Heart left ventricle (tissue), 16 donors: Measurements from ENCODE around the gene TNRC18. TPM values are rescaled to one million over a fixed set of nuclear protein-coding genes. Genes with fewer than 3 reads are reported as not detected.
A peak's percentile ranks its signal among the peaks of the same experiment; 100 is the strongest.

Source experiments
- ATAC-seq, 4 donors: fragments of 200-7000 bp; cut with Tn5 transposase; one replicate each; pipeline ENCODE4 v1.9.1; 2020 to 2022; ENCODE audit warnings: moderate library complexity in 4 of 4, mild to moderate bottlenecking in 3 of 4, moderate number of reproducible peaks in 1 of 4
- DNase-seq, 5 donors: peaks; one replicate each; pipeline ENCODE4 v3.0.0-alpha.2; 2020
- H3K27ac ChIP-seq, 12 donors: fragments of 200-600 bp; sonication (generic) in 4 of 12; one replicate each; pipeline versions ENCODE4 v1.5.0 to v1.8.0; 2016 to 2022; ENCODE audit warnings: mild to moderate bottlenecking in 2 of 12
- H3K27me3 ChIP-seq, 9 donors: fragments of 200-600 bp; sonication (generic) in 2 of 9; one replicate each; pipeline versions ENCODE4 v1.5.1 to v1.8.0; 2016 to 2022; ENCODE audit warnings: mild to moderate bottlenecking in 3 of 9
- H3K36me3 ChIP-seq, 9 donors: fragments of 200-600 bp; sonication (generic) in 2 of 9; one replicate each; pipeline versions ENCODE4 v1.5.0 to v1.8.0; 2018 to 2022; ENCODE audit warnings: mild to moderate bottlenecking in 2 of 9
- H3K4me1 ChIP-seq, 12 donors: fragments of 200-600 bp; sonication (generic) in 4 of 12; one replicate each; pipeline versions ENCODE4 v1.5.0 to v1.8.0; 2016 to 2022; ENCODE audit warnings: mild to moderate bottlenecking in 3 of 12
- H3K4me3 ChIP-seq, 12 donors: fragments of 200-600 bp; sonication (generic) in 4 of 12; one replicate each; pipeline versions ENCODE4 v1.5.0 to v1.8.0; 2017 to 2022; ENCODE audit warnings: mild to moderate bottlenecking in 9 of 12, moderate library complexity in 4 of 12
- H3K9me3 ChIP-seq, 12 donors: fragments of 200-600 bp; sonication (generic) in 4 of 12; one replicate each; pipeline versions ENCODE4 v1.5.0 to v1.8.0; 2016 to 2022; ENCODE audit warnings: mild to moderate bottlenecking in 1 of 12
- POLR2A ChIP-seq, 2 donors: fragments of 450-650 bp; IDR thresholded peaks; one replicate each; pipeline ENCODE4 v1.6.1; 2017; ENCODE audit warnings: antibody characterized with exemption in 2 of 2, mild to moderate bottlenecking in 2 of 2, moderate library complexity in 2 of 2
- WGBS, 4 donors: extraction: QIAGEN DNeasy Blood & Tissue Kit in 2 of 4; methylation state at CpG; one replicate each; pipeline versions ENCODE4 v1.1.5 to v1.1.7; 2013 to 2018; 5-methylcytosine and 5-hydroxymethylcytosine counted together
- intact Hi-C, 10 donors: fragments of 100-400 bp; cut with DNase I; formaldehyde crosslinking; loops; one replicate each; pipeline versions ENCODE4 v1.11.1 to v1.14.2; 2022
- polyA plus RNA-seq, 2 donors: library from polyadenylated mRNA; stranded (reverse); fragments of 200-250 nt; gene quantifications; one replicate each; pipeline ENCODE4 v1.2.3, GENCODE V29; 2013
- total RNA-seq, 9 donors: library from RNA; depleted of rRNA in 2 of 9; stranded (reverse); fragments of >200 nt in 2 of 9; fragmentation: NEBNext Ultra II Directional in 3 of 9; extraction: Animal tissue kit (Norgen Biotek cat#: 25700) in 3 of 9; gene quantifications; one replicate each; pipeline versions ENCODE4 v1.1.0 to v1.2.4, GENCODE V29; 2016 to 2023
- TF ChIP-seq, protein P1 (sequence below), 12 donors: fragments of 200-600 bp; sonication (generic) in 4 of 12; IDR thresholded peaks; one replicate each; pipeline versions ENCODE4 v1.5.0 to v1.8.0; 2018 to 2022; ENCODE audit warnings: antibody characterized with exemption in 12 of 12, mild to moderate bottlenecking in 5 of 12
- donor health status: ischemic (EF 13 %, LVEDD 7.1; RV severe dilation, severe dysfunction).
- donor health status: healthy with polysubstance abuse.
- donor health status: DM: no; HTN: yes; CAD: no.
- donor health status: DM: no; HTN: no; CAD: no.
- donor health status: ischemic (EF 25% LVEDD 6.9; RV normal size, moderate dysfunction).
- donor health status: ischemic (EF 25% LVEDD 5.7; RV mildly dilated, moderate dysfunction).
- donor health status: healthy.
- donor health status: DM: yes; HTN: yes; CAD: no.
- donor health status: ischemic (EF 35%, LVEDD 5.7; RV mildly dilated, moderate dysfunction).
- donor health status: nonischemic (EF 11% LVEDD 7.7; RV severe dilation, severe dysfunction).
- donor health status: DM: yes; HTN: yes; CAD: no.
- donor health status: PGD.
- donor health status: ischemic (EF 29% LVEDD 5.4; RV normal size, mild dysfunction).
- donor health status: nonischemic (EF 23%, LVEDD 6.1; RV moderate dilation, normal function).

The TNRC18 gene
- total and polyA plus RNA-seq, 11 donors = 23.4 to 66.6 (median 33.7) TPM

DNA sequence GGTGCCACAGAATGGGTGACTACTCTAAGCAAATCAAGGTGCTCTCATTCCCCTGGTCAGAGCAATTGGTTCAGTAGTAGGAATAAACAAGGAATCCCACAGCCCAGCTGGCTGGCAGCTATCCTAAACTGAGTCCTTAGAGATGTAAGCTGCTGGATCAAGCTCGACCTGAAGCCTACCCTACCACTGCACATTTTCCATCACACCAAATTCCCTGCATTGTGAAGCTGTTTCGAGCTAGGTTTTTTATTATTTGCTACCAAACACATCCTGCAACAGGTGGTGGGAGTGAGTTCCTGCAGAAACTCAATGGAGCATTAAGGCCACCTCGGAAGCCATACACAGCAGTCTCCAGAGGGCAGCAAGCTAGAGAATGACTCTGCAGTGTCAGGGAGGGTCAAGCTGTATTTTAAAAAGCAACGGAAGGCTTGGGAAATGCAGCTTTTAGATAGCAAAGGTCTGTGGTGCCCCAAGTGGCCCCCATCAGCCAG is 33.7 kb upstream of the TNRC18 start:
- peak overlapping the region in 1 of 12 donors; percentile 17 for H3K4me3 ChIP-seq
- TF ChIP-seq, protein P1, sequence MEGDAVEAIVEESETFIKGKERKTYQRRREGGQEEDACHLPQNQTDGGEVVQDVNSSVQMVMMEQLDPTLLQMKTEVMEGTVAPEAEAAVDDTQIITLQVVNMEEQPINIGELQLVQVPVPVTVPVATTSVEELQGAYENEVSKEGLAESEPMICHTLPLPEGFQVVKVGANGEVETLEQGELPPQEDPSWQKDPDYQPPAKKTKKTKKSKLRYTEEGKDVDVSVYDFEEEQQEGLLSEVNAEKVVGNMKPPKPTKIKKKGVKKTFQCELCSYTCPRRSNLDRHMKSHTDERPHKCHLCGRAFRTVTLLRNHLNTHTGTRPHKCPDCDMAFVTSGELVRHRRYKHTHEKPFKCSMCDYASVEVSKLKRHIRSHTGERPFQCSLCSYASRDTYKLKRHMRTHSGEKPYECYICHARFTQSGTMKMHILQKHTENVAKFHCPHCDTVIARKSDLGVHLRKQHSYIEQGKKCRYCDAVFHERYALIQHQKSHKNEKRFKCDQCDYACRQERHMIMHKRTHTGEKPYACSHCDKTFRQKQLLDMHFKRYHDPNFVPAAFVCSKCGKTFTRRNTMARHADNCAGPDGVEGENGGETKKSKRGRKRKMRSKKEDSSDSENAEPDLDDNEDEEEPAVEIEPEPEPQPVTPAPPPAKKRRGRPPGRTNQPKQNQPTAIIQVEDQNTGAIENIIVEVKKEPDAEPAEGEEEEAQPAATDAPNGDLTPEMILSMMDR (IDR thresholded peaks at IDR 0.05) = peak in 2 of 12 donors; percentile 2 to 20
- no peak for TF ChIP-seq POLR2A (IDR thresholded peaks at IDR 0.05)
- H3K9me3 ChIP-seq = no peaks in the 10 kb centered on the region
- H3K36me3 ChIP-seq = no peaks in the 10 kb centered on the region
- H3K27me3 ChIP-seq = no peaks in the 10 kb centered on the region
- peaks cover 0 to 19% (median 8%) of the 10 kb centered on the region in 12 donors for H3K4me1 ChIP-seq
- H3K27ac ChIP-seq = peak overlapping the region in 11 of 12 donors; percentile 22 to 73 (median 60)
- peak in 1 of 4 donors; percentile 7 for ATAC-seq
- WGBS, 4 donors = 59 to 69% (median 61%) methylated on average over 4 of the region's 4 CpGs
- no peak for DNase-seq
- intact Hi-C loops = loop anchor here in 4 of 10 donors (10.0 kb wide), 1 partner anchor 212 kb away; no protein-coding TSS in a partner anchor

DNA sequence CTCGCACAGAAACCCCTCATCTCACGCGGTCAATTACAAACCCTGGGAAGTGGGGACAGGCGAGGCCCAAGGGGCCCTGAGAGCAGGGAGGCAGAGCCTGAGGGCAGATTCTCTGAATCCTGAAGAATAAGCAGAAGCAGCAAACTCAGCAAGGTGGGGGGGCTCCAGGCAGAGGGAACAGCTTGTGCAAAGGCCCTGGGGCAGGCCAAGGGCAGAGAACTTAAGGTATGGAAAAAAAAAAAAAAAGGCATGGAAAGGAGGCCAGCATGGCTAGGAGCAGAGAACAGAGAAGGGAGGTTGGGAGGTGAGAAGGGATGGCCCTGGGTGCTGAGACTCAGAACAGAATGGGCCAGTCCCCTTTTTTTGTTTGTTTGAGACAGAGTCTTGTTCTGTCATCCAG is 32.8 kb upstream of the TNRC18 start:
- no peak overlapping the region for H3K4me3 ChIP-seq
- no peak overlapping the region for H3K27ac ChIP-seq
- H3K9me3 ChIP-seq = no peaks in the 10 kb centered on the region
- WGBS, 4 donors = 93 to 100% (median 97%) methylated on average over 3 to 4 of the region's 4 CpGs
- H3K36me3 ChIP-seq = no peaks in the 10 kb centered on the region
- DNase-seq = no peak
- H3K27me3 ChIP-seq = no peaks in the 10 kb centered on the region
- H3K4me1 ChIP-seq = peaks cover 0 to 19% (median 8%) of the 10 kb centered on the region in 12 donors
- ATAC-seq = no peak
- TF ChIP-seq POLR2A (IDR thresholded peaks at IDR 0.05) = no peak
- TF ChIP-seq, protein P1 (IDR thresholded peaks at IDR 0.05) = no peak
- intact Hi-C loops = loop anchor here in 4 of 10 donors (10.0 kb wide), 1 partner anchor 212 kb away; no protein-coding TSS in a partner anchor

DNA sequence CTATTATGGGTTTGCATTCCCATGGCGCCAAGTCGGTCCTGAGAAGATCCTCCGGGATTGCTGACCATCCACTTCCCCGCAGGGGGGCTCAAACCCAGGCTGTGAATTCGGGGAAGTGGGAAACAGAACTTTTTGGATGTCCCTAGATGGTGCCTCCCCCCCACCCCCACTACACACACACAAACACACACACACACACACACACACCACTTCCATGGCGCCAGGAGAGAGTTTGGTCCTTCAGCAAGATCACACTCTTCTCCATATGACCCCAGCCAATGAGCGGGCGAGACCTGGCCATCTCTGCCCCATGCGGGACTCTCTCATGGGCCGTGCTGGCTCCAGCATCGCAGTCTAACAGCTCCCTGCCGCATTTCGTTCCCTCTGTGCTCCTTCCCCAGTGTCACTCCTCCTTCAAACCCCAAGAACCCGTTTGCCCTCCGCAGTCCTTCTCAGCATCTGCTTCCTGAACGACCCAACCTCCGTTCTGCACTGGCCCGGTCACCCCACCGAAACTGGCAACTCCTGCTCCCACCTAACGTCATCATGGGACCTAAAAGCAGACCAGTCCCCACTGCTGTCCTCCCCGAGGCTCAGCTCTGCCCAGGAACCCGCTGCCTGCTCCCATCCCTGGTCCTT is 32.1 kb upstream of the TNRC18 start:
- Histone ChIP-seq H3K4me1 (peaks cover 0 to 19% (median 8%) of the 10 kb centered on the region in 12 donors), H3K9me3 (no peaks in the 10 kb centered on the region), H3K27ac (no peak overlapping the region), H3K4me3 (no peak overlapping the region), H3K36me3 (no peaks in the 10 kb centered on the region), H3K27me3 (no peaks in the 10 kb centered on the region)
- 75 to 86% (median 82%) methylated on average over 22 of the region's 22 CpGs for WGBS, 4 donors
- TF ChIP-seq POLR2A (IDR thresholded peaks at IDR 0.05) = no peak
- TF ChIP-seq, protein P1 (IDR thresholded peaks at IDR 0.05) = no peak
- DNase-seq (no peak), ATAC-seq (no peak)
- intact Hi-C loops = loop anchor here in 4 of 10 donors (10.0 kb wide), 1 partner anchor 211 kb away; no protein-coding TSS in a partner anchor

DNA sequence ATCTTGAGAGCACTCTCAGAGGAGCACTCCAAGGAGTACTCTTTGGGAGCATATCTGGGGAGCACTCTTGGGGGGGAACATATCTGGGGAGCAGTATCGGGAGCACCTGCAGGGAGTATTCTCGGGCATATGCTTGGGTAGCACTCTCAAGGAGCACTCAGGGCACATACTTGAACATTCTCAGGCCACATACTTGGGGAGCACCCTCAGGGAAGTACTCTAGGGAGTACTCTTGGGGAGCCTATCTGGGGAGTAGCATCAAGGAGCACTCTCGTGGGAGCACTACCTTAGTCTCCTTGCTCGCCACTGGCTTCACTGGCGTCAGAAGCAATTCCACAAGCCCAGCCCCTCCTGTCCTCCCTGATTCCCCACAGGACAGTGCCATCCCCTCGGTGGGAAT is 31.5 kb upstream of the TNRC18 start:
- 82 to 92% (median 89%) methylated on average over 6 of the region's 6 CpGs for WGBS, 4 donors
- H3K27ac ChIP-seq = no peak overlapping the region
- no peak overlapping the region for H3K4me3 ChIP-seq
- no peaks in the 10 kb centered on the region for H3K9me3 ChIP-seq
- intact Hi-C loops = loop anchor here in 4 of 10 donors (10.0 kb wide), 1 partner anchor 210 kb away; no protein-coding TSS in a partner anchor
- peaks cover 0 to 22% (median 8%) of the 10 kb centered on the region in 12 donors for H3K4me1 ChIP-seq
- TF ChIP-seq, protein P1 (IDR thresholded peaks at IDR 0.05) = no peak
- no peak for TF ChIP-seq POLR2A (IDR thresholded peaks at IDR 0.05)
- ATAC-seq = no peak
- no peaks in the 10 kb centered on the region for H3K27me3 ChIP-seq
- H3K36me3 ChIP-seq = no peaks in the 10 kb centered on the region
- DNase-seq = no peak
